Left lung (tissue), 10 donors: ENCODE measurements around the gene SEM1. TPM values are rescaled to one million over a fixed set of nuclear protein-coding genes. Genes with fewer than 3 reads are reported as not detected.

ENCODE experiments used
- ATAC-seq: fragments of 200-7000 bp; cut with Tn5 transposase; one replicate; pipeline ENCODE4 v1.9.1; 2020; ENCODE audit warnings: moderate library complexity
- DNase-seq, 4 donors: peaks; one replicate each; pipeline ENCODE4 v3.0.0-alpha.2; 2013 to 2020
- H3K27ac ChIP-seq, 2 donors: fragments of 200-600 bp; sonication (generic) in 1 of 2; one replicate each; pipeline versions ENCODE4 v1.5.0 to v1.8.0; 2020 to 2021
- H3K27me3 ChIP-seq, 2 donors: fragments of 200-600 bp; sonication (generic) in 1 of 2; one replicate each; pipeline versions ENCODE4 v1.5.0 to v1.8.0; 2020 to 2021
- H3K36me3 ChIP-seq, 2 donors: fragments of 200-600 bp; sonication (generic) in 1 of 2; one replicate each; pipeline versions ENCODE4 v1.5.0 to v1.8.0; 2020 to 2021
- H3K4me1 ChIP-seq, 2 donors: fragments of 200-600 bp; one replicate each; pipeline ENCODE4 v1.8.0; 2021
- H3K4me3 ChIP-seq, 2 donors: fragments of 200-600 bp; sonication (generic) in 1 of 2; one replicate each; pipeline versions ENCODE4 v1.5.0 to v1.8.0; 2020 to 2021; ENCODE audit warnings: mild to moderate bottlenecking in 1 of 2
- H3K9me3 ChIP-seq, 2 donors: fragments of 200-600 bp; sonication (generic) in 1 of 2; one replicate each; pipeline versions ENCODE4 v1.5.0 to v1.8.0; 2020 to 2021
- intact Hi-C, 2 donors: fragments of 100-400 bp; cut with DNase I; formaldehyde crosslinking; loops; one replicate each; pipeline versions ENCODE4 v1.11.2 to v1.14.2; 2022
- polyA plus RNA-seq, 6 donors: library from polyadenylated mRNA; unstranded; fragments of 120-200 nt; gene quantifications; one replicate each; pipeline ENCODE4 v1.2.1, GENCODE V29; 2013; ENCODE audit not compliant: insufficient read length in 6 of 6
- total RNA-seq, 2 donors: library from RNA; stranded (reverse); fragmentation: NEBNext Ultra II Directional; extraction: Animal tissue kit (Norgen Biotek cat#: 25700); gene quantifications; one replicate each; pipeline ENCODE4 v1.2.1, GENCODE V29; 2021
- TF ChIP-seq, protein P1 (sequence below), 2 donors: fragments of 200-600 bp; sonication (generic) in 1 of 2; IDR thresholded peaks; one replicate each; pipeline versions ENCODE4 v1.5.0 to v1.8.0; 2021; ENCODE audit warnings: antibody characterized with exemption in 2 of 2
- donor health status: DM: no; HTN: yes; CAD: no.
- donor health status: DM: no; HTN: no; CAD: no.

The SEM1 gene
- total and polyA plus RNA-seq, 8 donors = 34.1 to 200 (median 179) TPM

DNA sequence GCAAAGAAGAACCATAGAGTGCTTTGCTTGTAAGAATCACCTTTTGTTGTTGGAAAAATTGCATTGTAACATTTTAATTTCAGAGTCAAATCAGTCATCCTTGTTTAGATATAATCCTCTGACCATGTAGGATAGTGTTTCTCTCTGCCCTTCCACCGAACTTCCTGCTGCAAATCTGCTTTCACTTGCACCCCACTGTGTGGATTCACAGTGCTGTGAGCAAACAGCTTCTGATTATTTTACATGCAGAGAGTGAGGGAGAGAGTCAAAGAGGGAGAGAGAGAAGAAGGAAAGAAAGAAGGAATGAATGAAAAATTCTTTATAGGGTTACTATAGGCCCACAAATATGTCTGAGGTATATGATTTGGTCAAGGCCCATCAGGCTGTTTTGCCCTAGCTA lies 30.0 kb upstream of the SEM1 start:
- Histone ChIP-seq H3K27me3 (peaks cover 9 to 23% of the 10 kb centered on the region in 2 donors), H3K9me3 (no peaks in the 10 kb centered on the region)
- intact Hi-C loops = no loop called here

DNA sequence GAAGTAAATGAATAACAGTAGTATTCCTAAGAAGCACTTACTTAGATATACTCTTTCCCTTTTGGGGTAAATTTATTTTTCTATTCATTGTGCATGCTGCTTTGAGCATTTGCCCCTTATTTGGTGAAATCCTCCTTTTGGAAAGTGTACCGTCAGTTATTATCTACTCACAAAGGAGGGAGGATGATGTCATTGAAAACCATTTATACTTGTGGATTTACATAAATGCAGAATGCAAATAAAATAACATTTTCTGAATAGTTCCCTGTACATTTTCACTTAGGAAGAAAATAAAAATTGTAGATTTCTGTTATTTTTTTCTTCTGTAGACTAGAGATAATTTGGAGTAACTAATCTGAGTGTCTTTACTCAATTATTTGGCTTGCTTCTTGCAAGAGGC lies 29.5 kb upstream of the SEM1 start:
- peaks cover 9 to 23% of the 10 kb centered on the region in 2 donors for H3K27me3 ChIP-seq
- intact Hi-C loops = no loop called here
- TF ChIP-seq, protein P1, sequence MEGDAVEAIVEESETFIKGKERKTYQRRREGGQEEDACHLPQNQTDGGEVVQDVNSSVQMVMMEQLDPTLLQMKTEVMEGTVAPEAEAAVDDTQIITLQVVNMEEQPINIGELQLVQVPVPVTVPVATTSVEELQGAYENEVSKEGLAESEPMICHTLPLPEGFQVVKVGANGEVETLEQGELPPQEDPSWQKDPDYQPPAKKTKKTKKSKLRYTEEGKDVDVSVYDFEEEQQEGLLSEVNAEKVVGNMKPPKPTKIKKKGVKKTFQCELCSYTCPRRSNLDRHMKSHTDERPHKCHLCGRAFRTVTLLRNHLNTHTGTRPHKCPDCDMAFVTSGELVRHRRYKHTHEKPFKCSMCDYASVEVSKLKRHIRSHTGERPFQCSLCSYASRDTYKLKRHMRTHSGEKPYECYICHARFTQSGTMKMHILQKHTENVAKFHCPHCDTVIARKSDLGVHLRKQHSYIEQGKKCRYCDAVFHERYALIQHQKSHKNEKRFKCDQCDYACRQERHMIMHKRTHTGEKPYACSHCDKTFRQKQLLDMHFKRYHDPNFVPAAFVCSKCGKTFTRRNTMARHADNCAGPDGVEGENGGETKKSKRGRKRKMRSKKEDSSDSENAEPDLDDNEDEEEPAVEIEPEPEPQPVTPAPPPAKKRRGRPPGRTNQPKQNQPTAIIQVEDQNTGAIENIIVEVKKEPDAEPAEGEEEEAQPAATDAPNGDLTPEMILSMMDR (IDR thresholded peaks at IDR 0.05) = no peak
- no peaks in the 10 kb centered on the region for H3K36me3 ChIP-seq
- no peaks in the 10 kb centered on the region for H3K4me1 ChIP-seq
- no peaks in the 10 kb centered on the region for H3K9me3 ChIP-seq
- no peak overlapping the region for H3K4me3 ChIP-seq
- ATAC-seq = no peak
- DNase-seq = no peak
- no peak overlapping the region for H3K27ac ChIP-seq

More for the DNA sequence above, 30.0 kb upstream of the SEM1 start:
- H3K27ac ChIP-seq = no peak overlapping the region
- H3K4me3 ChIP-seq = no peak overlapping the region
- no peaks in the 10 kb centered on the region for H3K4me1 ChIP-seq
- DNase-seq (no peak), ATAC-seq (no peak)
- TF ChIP-seq, protein P1 (IDR thresholded peaks at IDR 0.05) = no peak
- no peaks in the 10 kb centered on the region for H3K36me3 ChIP-seq

DNA sequence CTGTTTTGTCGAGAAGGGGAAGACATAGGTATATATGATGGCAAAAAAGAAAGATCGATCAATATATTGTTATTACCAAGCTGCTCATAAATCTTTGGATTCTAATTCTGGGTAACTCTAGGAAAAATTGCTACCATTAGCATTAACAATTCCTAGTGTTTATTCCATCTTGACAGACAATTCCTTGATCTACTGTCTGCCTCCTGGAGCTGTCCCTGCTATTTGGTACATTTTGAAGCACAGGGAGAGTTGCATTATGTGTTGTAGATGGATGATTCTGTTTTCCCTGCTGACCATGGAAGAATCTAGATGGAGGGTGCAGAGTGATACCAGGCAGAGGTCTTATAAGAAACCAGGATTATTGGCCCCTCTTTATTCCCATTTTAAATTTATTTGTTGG lies 29.1 kb upstream of the SEM1 start:
- TF ChIP-seq, protein P1 (IDR thresholded peaks at IDR 0.05) = no peak
- no peaks in the 10 kb centered on the region for H3K4me1 ChIP-seq
- H3K4me3 ChIP-seq = no peak overlapping the region
- peaks cover 9 to 26% of the 10 kb centered on the region in 2 donors for H3K27me3 ChIP-seq
- ATAC-seq (no peak), DNase-seq (no peak)
- intact Hi-C loops = no loop called here
- no peaks in the 10 kb centered on the region for H3K9me3 ChIP-seq
- H3K36me3 ChIP-seq = no peaks in the 10 kb centered on the region
- H3K27ac ChIP-seq = no peak overlapping the region

DNA sequence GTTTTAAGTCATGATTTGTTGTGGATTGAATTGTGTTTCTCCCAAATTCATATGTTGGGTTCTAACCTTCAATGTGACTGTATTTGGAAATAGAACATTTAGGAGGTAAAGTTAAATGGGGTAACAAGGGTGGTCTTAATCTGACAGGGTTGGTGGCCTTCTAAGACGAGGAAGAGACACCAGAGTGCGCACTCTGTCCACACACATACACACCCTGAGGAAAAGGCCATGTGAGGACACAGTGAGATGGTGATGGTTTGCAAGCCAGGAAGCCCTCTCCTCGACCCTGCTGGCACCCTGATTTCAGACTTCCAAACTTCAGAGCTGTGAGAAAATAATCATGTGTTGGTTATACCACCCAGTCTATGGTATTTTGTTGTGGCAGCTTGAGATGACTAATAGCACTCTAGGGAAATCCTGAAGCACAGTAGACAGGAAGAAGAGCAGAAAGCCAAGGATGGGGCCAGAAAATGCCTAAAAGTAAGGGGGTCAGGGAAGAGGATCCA lies 28.0 kb upstream of the SEM1 start:
- H3K4me3 ChIP-seq = no peak overlapping the region
- no peaks in the 10 kb centered on the region for H3K9me3 ChIP-seq
- H3K27ac ChIP-seq = no peak overlapping the region
- TF ChIP-seq, protein P1 (IDR thresholded peaks at IDR 0.05) = no peak
- no peaks in the 10 kb centered on the region for H3K4me1 ChIP-seq
- intact Hi-C loops = no loop called here
- ATAC-seq = no peak
- peaks cover 9 to 27% of the 10 kb centered on the region in 2 donors for H3K27me3 ChIP-seq
- no peak for DNase-seq
- no peaks in the 10 kb centered on the region for H3K36me3 ChIP-seq

DNA sequence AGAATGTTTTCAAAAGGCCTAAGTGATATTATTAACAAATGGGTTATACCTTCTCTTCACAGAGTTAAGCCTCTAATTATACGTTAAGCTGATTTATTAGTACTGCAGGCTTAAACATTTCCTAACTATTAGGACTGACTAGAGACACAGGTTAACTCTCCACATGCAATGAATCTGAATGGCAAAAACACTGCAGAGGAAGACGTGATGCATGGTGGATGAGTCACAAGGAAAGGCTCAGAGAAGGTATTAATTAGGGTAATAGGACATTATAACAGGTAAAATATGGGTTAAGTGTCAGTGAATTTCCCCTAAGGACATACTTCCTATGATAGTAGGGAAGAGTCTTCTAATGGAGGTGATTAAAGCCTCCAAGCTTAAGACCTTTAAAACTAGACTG lies 24.7 kb upstream of the SEM1 start:
- intact Hi-C loops = no loop called here
- no peak for ATAC-seq
- peaks cover 4 to 18% of the 10 kb centered on the region in 2 donors for H3K27me3 ChIP-seq
- H3K4me3 ChIP-seq = no peak overlapping the region
- no peaks in the 10 kb centered on the region for H3K9me3 ChIP-seq
- H3K36me3 ChIP-seq = no peaks in the 10 kb centered on the region
- no peaks in the 10 kb centered on the region for H3K4me1 ChIP-seq
- no peak for DNase-seq
- TF ChIP-seq, protein P1 (IDR thresholded peaks at IDR 0.05) = no peak
- no peak overlapping the region for H3K27ac ChIP-seq
